ENCODE measurements around the gene SRSF9.

DNA sequence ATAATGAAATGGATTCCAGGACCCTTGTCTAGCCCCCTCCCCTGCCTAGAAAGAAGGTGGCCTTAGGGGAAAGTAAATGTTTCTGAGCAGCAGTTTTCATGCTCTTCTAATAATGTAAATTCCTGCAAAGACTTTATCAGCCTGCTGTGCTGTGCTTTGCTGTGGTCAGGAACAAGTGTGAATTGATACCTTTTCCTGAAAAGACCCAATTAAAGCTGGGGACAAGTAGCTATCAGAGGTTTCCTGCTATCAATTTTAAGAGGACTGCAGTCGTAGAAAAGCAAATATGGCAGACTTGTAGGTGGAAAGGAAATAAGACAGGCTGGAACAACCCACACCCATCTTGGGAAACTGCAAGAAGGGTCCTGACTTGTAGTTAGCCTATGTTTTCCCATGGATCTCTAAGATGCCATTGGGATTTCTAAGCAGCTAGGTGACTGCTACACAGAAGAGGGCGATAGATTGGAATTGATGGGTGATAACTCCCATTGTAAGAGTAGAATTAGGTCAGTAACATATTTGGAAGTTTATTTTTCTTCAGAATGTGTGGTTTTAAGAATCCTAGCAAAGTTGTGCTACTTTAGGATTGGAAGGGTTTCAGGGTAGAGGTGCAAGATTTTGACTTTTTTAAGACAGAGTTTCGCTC, 29.4 kb upstream of the SRSF9 start:
- TF ChIP-seq, protein P1, sequence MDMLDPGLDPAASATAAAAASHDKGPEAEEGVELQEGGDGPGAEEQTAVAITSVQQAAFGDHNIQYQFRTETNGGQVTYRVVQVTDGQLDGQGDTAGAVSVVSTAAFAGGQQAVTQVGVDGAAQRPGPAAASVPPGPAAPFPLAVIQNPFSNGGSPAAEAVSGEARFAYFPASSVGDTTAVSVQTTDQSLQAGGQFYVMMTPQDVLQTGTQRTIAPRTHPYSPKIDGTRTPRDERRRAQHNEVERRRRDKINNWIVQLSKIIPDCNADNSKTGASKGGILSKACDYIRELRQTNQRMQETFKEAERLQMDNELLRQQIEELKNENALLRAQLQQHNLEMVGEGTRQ (IDR thresholded peaks at IDR 0.05), result no peak
- no peak for TF ChIP-seq RAD21 (conservative IDR thresholded peaks at IDR 0.05 in 1 of 2, IDR thresholded peaks at IDR 0.05 in 1 of 2)
- no peak for TF ChIP-seq KDM5A (IDR thresholded peaks at IDR 0.05)
- TF ChIP-seq, protein P2, sequence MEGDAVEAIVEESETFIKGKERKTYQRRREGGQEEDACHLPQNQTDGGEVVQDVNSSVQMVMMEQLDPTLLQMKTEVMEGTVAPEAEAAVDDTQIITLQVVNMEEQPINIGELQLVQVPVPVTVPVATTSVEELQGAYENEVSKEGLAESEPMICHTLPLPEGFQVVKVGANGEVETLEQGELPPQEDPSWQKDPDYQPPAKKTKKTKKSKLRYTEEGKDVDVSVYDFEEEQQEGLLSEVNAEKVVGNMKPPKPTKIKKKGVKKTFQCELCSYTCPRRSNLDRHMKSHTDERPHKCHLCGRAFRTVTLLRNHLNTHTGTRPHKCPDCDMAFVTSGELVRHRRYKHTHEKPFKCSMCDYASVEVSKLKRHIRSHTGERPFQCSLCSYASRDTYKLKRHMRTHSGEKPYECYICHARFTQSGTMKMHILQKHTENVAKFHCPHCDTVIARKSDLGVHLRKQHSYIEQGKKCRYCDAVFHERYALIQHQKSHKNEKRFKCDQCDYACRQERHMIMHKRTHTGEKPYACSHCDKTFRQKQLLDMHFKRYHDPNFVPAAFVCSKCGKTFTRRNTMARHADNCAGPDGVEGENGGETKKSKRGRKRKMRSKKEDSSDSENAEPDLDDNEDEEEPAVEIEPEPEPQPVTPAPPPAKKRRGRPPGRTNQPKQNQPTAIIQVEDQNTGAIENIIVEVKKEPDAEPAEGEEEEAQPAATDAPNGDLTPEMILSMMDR (IDR thresholded peaks at IDR 0.05), result no peak
- TF ChIP-seq MAZ (IDR thresholded peaks at IDR 0.05; ENCODE audit: borderline replicate concordance, low read depth, low read length), result no peak
- TF ChIP-seq POLR2A (IDR thresholded peaks at IDR 0.05; ENCODE audit: low read length), result no peak
- no peak for TF ChIP-seq CHD2 (IDR thresholded peaks at IDR 0.05; ENCODE audit: low read length, partially characterized antibody)
- no peak for TF ChIP-seq TP53 (CRISPR knock-in tag; IDR thresholded peaks at IDR 0.05)
- TF ChIP-seq, protein P3, sequence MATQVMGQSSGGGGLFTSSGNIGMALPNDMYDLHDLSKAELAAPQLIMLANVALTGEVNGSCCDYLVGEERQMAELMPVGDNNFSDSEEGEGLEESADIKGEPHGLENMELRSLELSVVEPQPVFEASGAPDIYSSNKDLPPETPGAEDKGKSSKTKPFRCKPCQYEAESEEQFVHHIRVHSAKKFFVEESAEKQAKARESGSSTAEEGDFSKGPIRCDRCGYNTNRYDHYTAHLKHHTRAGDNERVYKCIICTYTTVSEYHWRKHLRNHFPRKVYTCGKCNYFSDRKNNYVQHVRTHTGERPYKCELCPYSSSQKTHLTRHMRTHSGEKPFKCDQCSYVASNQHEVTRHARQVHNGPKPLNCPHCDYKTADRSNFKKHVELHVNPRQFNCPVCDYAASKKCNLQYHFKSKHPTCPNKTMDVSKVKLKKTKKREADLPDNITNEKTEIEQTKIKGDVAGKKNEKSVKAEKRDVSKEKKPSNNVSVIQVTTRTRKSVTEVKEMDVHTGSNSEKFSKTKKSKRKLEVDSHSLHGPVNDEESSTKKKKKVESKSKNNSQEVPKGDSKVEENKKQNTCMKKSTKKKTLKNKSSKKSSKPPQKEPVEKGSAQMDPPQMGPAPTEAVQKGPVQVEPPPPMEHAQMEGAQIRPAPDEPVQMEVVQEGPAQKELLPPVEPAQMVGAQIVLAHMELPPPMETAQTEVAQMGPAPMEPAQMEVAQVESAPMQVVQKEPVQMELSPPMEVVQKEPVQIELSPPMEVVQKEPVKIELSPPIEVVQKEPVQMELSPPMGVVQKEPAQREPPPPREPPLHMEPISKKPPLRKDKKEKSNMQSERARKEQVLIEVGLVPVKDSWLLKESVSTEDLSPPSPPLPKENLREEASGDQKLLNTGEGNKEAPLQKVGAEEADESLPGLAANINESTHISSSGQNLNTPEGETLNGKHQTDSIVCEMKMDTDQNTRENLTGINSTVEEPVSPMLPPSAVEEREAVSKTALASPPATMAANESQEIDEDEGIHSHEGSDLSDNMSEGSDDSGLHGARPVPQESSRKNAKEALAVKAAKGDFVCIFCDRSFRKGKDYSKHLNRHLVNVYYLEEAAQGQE (IDR thresholded peaks at IDR 0.05), result no peak
- TF ChIP-seq HDAC2 (IDR thresholded peaks at IDR 0.05), result no peak
- no peak for TF ChIP-seq HOXA7 (CRISPR knock-in tag; IDR thresholded peaks at IDR 0.05)
